ENCODE results near the gene APOL3. TPM values are rescaled to one million over a fixed set of nuclear protein-coding genes. Genes with fewer than 3 reads are reported as not detected.

The APOL3 gene
- total and polyA plus RNA-seq, 10 of the 15 experiments (the other 5 are each of a cell fraction or from before 2014, with no cell fraction given) = 6.9 to 66.8 (median 48.5) TPM

- Histone ChIP-seq H3K27ac (ENCODE audit: control insufficient read depth, insufficient read depth) (no peak overlapping the region), H3K4me1 (ENCODE audit: control insufficient read depth, insufficient read depth, low read length) (no peaks in the 10 kb centered on the region), H3K36me3 (ENCODE audit: control insufficient read depth in 2 of 2, insufficient read depth in 2 of 2, low read length in 1 of 2) (no peaks in the 10 kb centered on the region), H2AFZ (ENCODE audit: control insufficient read depth, low read depth, low read length) (no peak overlapping the region), H3K4me3 (no peak overlapping the region), H3K4me2 (ENCODE audit: control insufficient read depth, insufficient read depth) (no peak overlapping the region), H3K9me3 (replicated peaks; ENCODE audit: control insufficient read depth, insufficient read depth, low read length) (no peaks in the 10 kb centered on the region), H4K20me1 (ENCODE audit: control insufficient read depth, insufficient read depth) (no peaks in the 10 kb centered on the region), H3K27me3 (replicated peaks in 1 of 2; ENCODE audit: control insufficient read depth in 2 of 2, insufficient read depth in 2 of 2, low read length in 1 of 2) (peaks cover 0 to 2% of the 10 kb centered on the region in 2 experiments; a peak in 1 of 4 replicates), H3K9ac (ENCODE audit: control insufficient read depth, insufficient read depth, low read length) (no peak overlapping the region), H3K79me2 (ENCODE audit: control insufficient read depth, insufficient read depth, low read length) (no peaks in the 10 kb centered on the region)
- TF ChIP-seq SMAD1 (IDR thresholded peaks at IDR 0.05; ENCODE audit: low read depth, partially characterized antibody) (no peak), MYC (IDR thresholded peaks at IDR 0.05; ENCODE audit: insufficient read depth, insufficient read length, insufficient replicate concordance, low read length, severe bottlenecking) (no peak), HDAC2 (IDR thresholded peaks at IDR 0.05) (no peak), HDAC6 (IDR thresholded peaks at IDR 0.05; ENCODE audit: unreplicated experiment) (no peak), NFYB (IDR thresholded peaks at IDR 0.05; ENCODE audit: insufficient read depth, low read depth, low read length) (no peak), MXI1 (IDR thresholded peaks at IDR 0.05; ENCODE audit: low read depth, low read length) (no peak), POLR2AphosphoS5 (IDR thresholded peaks at IDR 0.05; ENCODE audit: low read length) (no peak), ATF7 (IDR thresholded peaks at IDR 0.05; ENCODE audit: low read depth) (no peak), RELA (IDR thresholded peaks at IDR 0.05; ENCODE audit: borderline replicate concordance, partially characterized antibody) (no peak), USF2 (IDR thresholded peaks at IDR 0.05; ENCODE audit: borderline replicate concordance, low read depth, low read length) (no peak), BMI1 (IDR thresholded peaks at IDR 0.05; ENCODE audit: borderline replicate concordance) (no peak), FOXM1 (IDR thresholded peaks at IDR 0.05; ENCODE audit: low read depth, low read length) (no peak), BRCA1 (IDR thresholded peaks at IDR 0.05; ENCODE audit: low read depth, low read length) (no peak), GATAD2B (conservative IDR thresholded peaks at IDR 0.05; ENCODE audit: low read depth) (no peak), CHD1 (IDR thresholded peaks at IDR 0.05; ENCODE audit: low read depth, low read length) (no peak)
- TF ChIP-seq, protein P1, sequence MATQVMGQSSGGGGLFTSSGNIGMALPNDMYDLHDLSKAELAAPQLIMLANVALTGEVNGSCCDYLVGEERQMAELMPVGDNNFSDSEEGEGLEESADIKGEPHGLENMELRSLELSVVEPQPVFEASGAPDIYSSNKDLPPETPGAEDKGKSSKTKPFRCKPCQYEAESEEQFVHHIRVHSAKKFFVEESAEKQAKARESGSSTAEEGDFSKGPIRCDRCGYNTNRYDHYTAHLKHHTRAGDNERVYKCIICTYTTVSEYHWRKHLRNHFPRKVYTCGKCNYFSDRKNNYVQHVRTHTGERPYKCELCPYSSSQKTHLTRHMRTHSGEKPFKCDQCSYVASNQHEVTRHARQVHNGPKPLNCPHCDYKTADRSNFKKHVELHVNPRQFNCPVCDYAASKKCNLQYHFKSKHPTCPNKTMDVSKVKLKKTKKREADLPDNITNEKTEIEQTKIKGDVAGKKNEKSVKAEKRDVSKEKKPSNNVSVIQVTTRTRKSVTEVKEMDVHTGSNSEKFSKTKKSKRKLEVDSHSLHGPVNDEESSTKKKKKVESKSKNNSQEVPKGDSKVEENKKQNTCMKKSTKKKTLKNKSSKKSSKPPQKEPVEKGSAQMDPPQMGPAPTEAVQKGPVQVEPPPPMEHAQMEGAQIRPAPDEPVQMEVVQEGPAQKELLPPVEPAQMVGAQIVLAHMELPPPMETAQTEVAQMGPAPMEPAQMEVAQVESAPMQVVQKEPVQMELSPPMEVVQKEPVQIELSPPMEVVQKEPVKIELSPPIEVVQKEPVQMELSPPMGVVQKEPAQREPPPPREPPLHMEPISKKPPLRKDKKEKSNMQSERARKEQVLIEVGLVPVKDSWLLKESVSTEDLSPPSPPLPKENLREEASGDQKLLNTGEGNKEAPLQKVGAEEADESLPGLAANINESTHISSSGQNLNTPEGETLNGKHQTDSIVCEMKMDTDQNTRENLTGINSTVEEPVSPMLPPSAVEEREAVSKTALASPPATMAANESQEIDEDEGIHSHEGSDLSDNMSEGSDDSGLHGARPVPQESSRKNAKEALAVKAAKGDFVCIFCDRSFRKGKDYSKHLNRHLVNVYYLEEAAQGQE (IDR thresholded peaks at IDR 0.05; ENCODE audit: low read depth, low read length) = no peak
- TF ChIP-seq, protein P2, sequence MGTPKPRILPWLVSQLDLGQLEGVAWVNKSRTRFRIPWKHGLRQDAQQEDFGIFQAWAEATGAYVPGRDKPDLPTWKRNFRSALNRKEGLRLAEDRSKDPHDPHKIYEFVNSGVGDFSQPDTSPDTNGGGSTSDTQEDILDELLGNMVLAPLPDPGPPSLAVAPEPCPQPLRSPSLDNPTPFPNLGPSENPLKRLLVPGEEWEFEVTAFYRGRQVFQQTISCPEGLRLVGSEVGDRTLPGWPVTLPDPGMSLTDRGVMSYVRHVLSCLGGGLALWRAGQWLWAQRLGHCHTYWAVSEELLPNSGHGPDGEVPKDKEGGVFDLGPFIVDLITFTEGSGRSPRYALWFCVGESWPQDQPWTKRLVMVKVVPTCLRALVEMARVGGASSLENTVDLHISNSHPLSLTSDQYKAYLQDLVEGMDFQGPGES (IDR thresholded peaks at IDR 0.05) = no peak
- intact Hi-C loops (cut with micrococcal nuclease; ENCODE audit: unreplicated experiment) = loop anchor here (2.0 kb wide), 1 partner anchor 775 kb away; no protein-coding TSS in a partner anchor
- no peak for DNase-seq (ENCODE audit: low read depth, low spot score)
- 15% methylated on average over 1 of the region's 1 CpG for WGBS (ENCODE audit: insufficient coverage, insufficient replicate concordance, low lambda C conversion rate, missing lambda C conversion rate)
- RAD21 ChIA-PET (ENCODE audit: unreplicated experiment) = interaction anchor here (0.8 to 3.0 kb wide), 2 partner anchors 19 to 61 kb away, joined by 3 to 18 read pairs; no protein-coding TSS in a partner anchor
- POLR2A ChIA-PET = interaction anchor here (0.6 kb wide), 1 partner anchor 257 kb away, joined by 7 read pairs; no protein-coding TSS in a partner anchor
- BruUV-seq (replicated peaks) = no TSS peak
- SMC1A ChIA-PET (ENCODE audit: uncharacterized antibody, unreplicated experiment) = interaction anchor here (2.7 kb wide), 2 partner anchors 61 to 499 kb away, joined by 12 to 15 read pairs; no protein-coding TSS in a partner anchor
- no peak for FAIRE-seq
- CTCF ChIA-PET = interaction anchor here (0.7 to 2.6 kb wide), 6 partner anchors 31 to 775 kb away, joined by 3 to 28 read pairs (median 8); no protein-coding TSS in a partner anchor
- in situ Hi-C loops (cut with MboI) = loop anchor here (10.0 kb wide), 1 partner anchor 771 kb away; no protein-coding TSS in a partner anchor
- ATAC-seq = no peak
Measured at GRCh38 chr22:36125994-36126531, 34.5 kb downstream of the APOL3 start.
